ENCODE measurements around the gene LPAR2. TPM values are rescaled to one million over a fixed set of nuclear protein-coding genes. Genes with fewer than 3 reads are reported as not detected.
A peak's percentile ranks its signal among the peaks of the same experiment; 100 is the strongest.
"Not testable (repeated sequence)": the region's sequence is repeated elsewhere in the genome, so short reads cannot be mapped to it uniquely, and the experiment has no call there.

Gene LPAR2
- total RNA-seq, 4 donors from 2014 or later = 16.5 to 31.6 (median 28.2) TPM

DNA sequence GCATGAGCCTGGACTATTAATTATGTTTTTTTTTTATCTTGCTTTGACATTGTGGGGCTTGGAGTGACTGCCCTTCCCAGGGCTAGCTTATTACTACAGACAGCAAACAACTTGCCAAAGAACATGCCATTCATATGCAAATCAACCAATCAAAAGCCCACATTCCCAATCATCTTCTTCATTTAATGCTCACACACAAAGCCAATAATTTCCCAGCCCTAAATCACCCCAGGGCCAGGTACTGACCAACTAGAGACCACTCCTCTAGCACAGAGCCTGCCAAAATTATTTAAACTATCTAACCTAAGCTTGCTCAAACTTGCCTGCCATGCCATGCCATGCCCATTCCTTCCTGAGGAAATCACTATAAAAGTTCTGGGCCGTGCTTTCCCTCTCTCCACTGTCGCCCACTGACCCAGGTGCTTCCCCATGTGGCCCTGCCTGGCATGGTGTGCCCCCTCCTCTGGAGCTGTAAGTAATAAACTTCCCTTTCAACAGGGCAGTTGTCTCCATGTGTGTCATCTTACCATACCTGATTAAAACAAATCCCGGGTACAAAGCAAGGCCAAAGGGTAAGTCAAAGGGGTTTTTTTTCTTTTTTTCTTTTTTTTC is 25.2 kb downstream of the LPAR2 start:
- WGBS, 2 donors = 41 to 49% methylated on average over 3 of the region's 3 CpGs
- TF ChIP-seq, protein P1, sequence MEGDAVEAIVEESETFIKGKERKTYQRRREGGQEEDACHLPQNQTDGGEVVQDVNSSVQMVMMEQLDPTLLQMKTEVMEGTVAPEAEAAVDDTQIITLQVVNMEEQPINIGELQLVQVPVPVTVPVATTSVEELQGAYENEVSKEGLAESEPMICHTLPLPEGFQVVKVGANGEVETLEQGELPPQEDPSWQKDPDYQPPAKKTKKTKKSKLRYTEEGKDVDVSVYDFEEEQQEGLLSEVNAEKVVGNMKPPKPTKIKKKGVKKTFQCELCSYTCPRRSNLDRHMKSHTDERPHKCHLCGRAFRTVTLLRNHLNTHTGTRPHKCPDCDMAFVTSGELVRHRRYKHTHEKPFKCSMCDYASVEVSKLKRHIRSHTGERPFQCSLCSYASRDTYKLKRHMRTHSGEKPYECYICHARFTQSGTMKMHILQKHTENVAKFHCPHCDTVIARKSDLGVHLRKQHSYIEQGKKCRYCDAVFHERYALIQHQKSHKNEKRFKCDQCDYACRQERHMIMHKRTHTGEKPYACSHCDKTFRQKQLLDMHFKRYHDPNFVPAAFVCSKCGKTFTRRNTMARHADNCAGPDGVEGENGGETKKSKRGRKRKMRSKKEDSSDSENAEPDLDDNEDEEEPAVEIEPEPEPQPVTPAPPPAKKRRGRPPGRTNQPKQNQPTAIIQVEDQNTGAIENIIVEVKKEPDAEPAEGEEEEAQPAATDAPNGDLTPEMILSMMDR (IDR thresholded peaks at IDR 0.05) = no peak
- no peak for TF ChIP-seq POLR2A (IDR thresholded peaks at IDR 0.05)
- DNase-seq (ENCODE audit: low spot score in 2 of 2) = no peak
- no peak overlapping the region for H3K4me3 ChIP-seq (ENCODE audit: low read depth, poor library complexity, severe bottlenecking)
- intact Hi-C loops (cut with DNase I; ENCODE audit: low total_unique reads) = no loop called here

DNA sequence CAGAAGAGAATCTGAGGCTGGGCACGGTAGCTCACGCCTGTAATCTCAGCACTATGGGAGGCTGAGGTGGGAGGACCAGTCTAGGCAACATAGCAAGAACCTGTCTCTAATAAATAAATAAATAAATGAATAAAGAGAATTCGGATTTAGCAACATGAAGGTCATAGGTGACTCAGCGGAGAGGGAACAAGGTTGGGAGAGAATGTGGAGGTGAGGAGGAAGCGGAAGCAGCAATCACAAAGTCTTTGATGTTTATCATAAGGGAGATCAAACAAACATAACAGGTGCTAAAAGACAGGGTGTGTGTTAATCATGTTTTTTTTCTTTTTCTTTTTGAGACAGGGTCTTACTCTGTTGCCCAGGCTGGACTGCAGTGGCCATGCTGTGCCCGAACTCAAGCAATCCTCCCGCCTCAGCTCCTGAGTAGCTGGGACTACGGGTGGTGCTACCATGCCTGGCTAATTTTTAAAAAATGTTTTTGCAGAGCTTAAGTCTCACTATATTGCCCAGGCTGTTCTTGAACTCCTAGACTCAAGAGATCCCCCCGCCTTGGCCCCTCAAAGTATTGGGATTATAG is 25.8 kb downstream of the LPAR2 start:
- TF ChIP-seq, protein P1 (IDR thresholded peaks at IDR 0.05) = no peak
- no peak for TF ChIP-seq POLR2A (IDR thresholded peaks at IDR 0.05)
- H3K4me3 ChIP-seq (ENCODE audit: low read depth, poor library complexity, severe bottlenecking) = no peak overlapping the region
- intact Hi-C loops (cut with DNase I; ENCODE audit: low total_unique reads) = no loop called here
- no peak for DNase-seq (ENCODE audit: low spot score in 2 of 2)
- WGBS, 2 donors = 75 to 78% methylated on average over 9 of the region's 9 CpGs

DNA sequence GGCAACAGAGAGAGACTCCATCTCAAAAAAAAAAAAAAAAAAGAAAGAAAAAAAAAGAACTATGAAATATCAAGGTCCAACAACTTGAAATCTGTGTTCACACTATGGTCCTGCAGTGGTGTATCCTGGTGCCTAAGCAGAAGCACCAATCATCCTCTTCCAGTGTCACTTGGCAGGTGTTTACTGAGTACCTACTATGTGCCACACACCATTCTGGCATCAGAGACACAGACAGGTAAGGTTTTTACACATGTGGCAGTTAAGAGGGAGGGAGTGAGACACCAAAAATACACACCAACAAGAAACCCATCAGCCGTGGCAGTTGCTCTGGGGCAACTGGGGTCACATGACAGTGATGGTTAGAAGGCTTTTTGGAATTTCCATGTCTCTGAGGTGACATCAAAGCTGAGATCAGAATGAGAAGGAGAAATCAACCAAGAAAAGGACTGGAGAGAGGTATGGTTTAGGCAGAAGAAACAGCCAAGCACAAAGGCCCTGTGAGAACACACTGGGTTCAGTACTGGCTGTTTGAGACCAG is 27.2 kb downstream of the LPAR2 start:
- intact Hi-C loops (cut with DNase I; ENCODE audit: low total_unique reads) = no loop called here
- 76 to 80% methylated on average over 1 of the region's 1 CpG for WGBS, 2 donors
- TF ChIP-seq, protein P1 (IDR thresholded peaks at IDR 0.05) = no peak
- H3K4me3 ChIP-seq (ENCODE audit: low read depth, poor library complexity, severe bottlenecking) = no peak overlapping the region
- DNase-seq (ENCODE audit: low spot score in 2 of 2) = no peak

DNA sequence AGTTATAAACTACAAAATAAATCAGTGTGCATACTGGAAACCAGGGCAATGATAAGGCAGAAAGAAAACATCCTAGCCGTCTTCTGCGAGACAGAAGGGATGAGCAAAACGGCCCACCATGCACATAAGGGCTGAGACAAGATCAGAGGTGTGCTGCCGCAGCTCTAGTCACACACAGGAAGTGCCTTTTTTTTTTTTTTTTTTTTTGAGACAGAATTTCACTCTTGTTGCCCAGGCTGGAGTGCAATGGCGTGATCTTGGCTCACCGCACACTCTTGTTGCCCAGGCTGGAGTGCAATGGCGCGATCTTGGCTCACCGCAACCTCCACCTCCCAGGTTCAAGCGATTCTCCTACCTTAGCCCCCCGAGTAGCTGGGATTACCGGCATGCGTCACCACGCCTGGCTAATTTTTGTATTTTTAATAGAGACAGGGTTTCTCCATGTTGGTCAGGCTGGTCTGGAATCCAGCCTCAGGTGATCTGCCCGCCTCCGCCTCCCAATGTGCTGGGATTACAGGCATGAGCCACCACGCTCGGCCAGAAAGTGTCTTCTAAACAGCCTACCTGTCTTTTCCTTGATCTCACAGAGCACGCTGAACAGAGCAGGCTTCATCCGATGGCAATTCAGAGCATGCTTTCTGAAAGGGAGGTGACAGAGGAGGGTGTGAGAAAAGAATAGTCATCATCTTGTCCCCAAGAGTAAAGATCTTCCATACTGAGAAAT is 29.1 kb downstream of the LPAR2 start:
- WGBS, 2 donors = 86 to 89% methylated on average over 20 of the region's 20 CpGs
- H3K4me3 ChIP-seq (ENCODE audit: low read depth, poor library complexity, severe bottlenecking); intact Hi-C loops (cut with DNase I; ENCODE audit: low total_unique reads); DNase-seq (ENCODE audit: low spot score in 2 of 2): not testable (repeated sequence)

DNA sequence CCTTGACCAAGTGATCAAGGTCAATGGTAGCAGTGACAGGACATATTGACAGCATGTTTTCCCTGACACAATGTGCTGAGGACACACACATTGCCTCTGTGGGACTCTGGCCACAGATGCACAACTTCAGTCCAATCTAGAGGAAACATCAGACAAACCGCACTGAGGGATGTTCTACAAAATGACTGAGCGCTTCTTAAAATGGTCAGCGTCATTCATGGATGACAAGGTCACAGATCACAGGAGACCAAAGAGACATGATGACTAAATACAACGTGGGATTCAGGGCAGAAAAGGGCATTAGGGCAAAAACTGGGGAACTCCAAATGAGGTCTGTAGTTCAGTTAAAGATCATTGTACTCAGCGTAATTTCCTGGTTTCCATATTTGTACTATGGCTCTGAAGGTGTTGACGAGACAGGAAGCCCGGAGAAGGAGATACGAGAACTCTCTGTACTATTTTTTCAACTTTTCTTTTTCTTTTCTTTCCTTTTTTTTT is 30.2 kb downstream of the LPAR2 start:
- no peak for TF ChIP-seq POLR2A (IDR thresholded peaks at IDR 0.05)
- TF ChIP-seq, protein P1 (IDR thresholded peaks at IDR 0.05) = no peak
- H3K4me3 ChIP-seq (ENCODE audit: low read depth, poor library complexity, severe bottlenecking) = no peak overlapping the region
- DNase-seq (ENCODE audit: low spot score in 2 of 2) = no peak
- intact Hi-C loops (cut with DNase I; ENCODE audit: low total_unique reads) = no loop called here
- 77 to 83% methylated on average over 8 of the region's 8 CpGs for WGBS, 2 donors

DNA sequence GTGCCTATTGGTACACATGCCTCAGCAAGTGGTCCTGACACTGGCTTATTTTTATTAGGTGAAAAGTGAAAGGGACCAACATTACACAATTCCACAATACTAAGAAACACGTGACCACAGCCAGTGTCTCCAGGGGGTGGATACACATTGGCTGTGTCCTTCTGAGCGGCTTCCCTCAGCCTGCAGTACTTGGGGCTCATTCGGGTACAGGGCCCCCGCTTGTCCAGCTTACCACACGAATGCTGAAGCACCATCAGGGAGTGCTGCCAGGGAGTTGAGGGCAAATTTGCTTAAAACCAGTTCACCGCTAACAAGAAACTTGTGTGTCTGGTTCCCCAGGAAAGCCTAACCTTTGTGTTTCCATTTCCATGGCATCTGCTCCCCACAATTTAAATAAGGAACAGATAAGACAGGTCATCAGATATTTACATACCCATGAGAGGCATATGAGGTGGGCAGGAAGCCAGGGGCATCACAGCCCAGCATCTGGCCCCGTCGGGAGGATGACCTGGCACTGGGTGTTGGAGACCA is 32.8 kb downstream of the LPAR2 start:
- WGBS, 2 donors = 34 to 44% methylated on average over 8 of the region's 8 CpGs
- peak in 1 of 2 donors; percentile 47 for DNase-seq (ENCODE audit: low spot score in 2 of 2)
- H3K4me3 ChIP-seq (ENCODE audit: low read depth, poor library complexity, severe bottlenecking) = no peak overlapping the region
- intact Hi-C loops (cut with DNase I; ENCODE audit: low total_unique reads) = no loop called here
- TF ChIP-seq, protein P1 (IDR thresholded peaks at IDR 0.05) = no peak
